ENCODE data around the gene HAGH.

The HAGH gene

GRCh38 chr16:1821861-1822611 lies 4.6 kb downstream of the HAGH start:
- peaks cover 12% of the 10 kb centered on the region for H3K4me1 Mint-ChIP-seq (ENCODE audit: low read depth)
- H3K27me3 Mint-ChIP-seq (ENCODE audit: low read depth) = no peaks in the 10 kb centered on the region
- H3K36me3 Mint-ChIP-seq (ENCODE audit: low read depth) = peaks cover 2% of the 10 kb centered on the region
- no peaks in the 10 kb centered on the region for H3K9me3 Mint-ChIP-seq
- no peak overlapping the region for H3K4me3 Mint-ChIP-seq
- H3K27ac Mint-ChIP-seq = no peak overlapping the region

- H3K27ac Mint-ChIP-seq = no peak overlapping the region
- peaks cover 2% of the 10 kb centered on the region for H3K36me3 Mint-ChIP-seq (ENCODE audit: low read depth)
- H3K4me1 Mint-ChIP-seq (ENCODE audit: low read depth) = peaks cover 12% of the 10 kb centered on the region
- H3K9me3 Mint-ChIP-seq = no peaks in the 10 kb centered on the region
- no peaks in the 10 kb centered on the region for H3K27me3 Mint-ChIP-seq (ENCODE audit: low read depth)
- no peak overlapping the region for H3K4me3 Mint-ChIP-seq
Measured at GRCh38 chr16:1820946-1821290, 5.7 kb downstream of the HAGH start.

- H3K27ac Mint-ChIP-seq = no peak overlapping the region
- no peaks in the 10 kb centered on the region for H3K9me3 Mint-ChIP-seq
- H3K4me1 Mint-ChIP-seq (ENCODE audit: low read depth) = peaks cover 8% of the 10 kb centered on the region
- H3K27me3 Mint-ChIP-seq (ENCODE audit: low read depth) = no peaks in the 10 kb centered on the region
- peaks cover 4% of the 10 kb centered on the region for H3K36me3 Mint-ChIP-seq (ENCODE audit: low read depth)
- no peak overlapping the region for H3K4me3 Mint-ChIP-seq
Measured at GRCh38 chr16:1820096-1820945, 6.3 kb downstream of the HAGH start.

- H3K4me3 Mint-ChIP-seq = no peak overlapping the region
- H3K27me3 Mint-ChIP-seq (ENCODE audit: low read depth) = no peaks in the 10 kb centered on the region
- peaks cover 5% of the 10 kb centered on the region for H3K36me3 Mint-ChIP-seq (ENCODE audit: low read depth)
- peaks cover 7% of the 10 kb centered on the region for H3K4me1 Mint-ChIP-seq (ENCODE audit: low read depth)
- H3K9me3 Mint-ChIP-seq = no peaks in the 10 kb centered on the region
- H3K27ac Mint-ChIP-seq = no peak overlapping the region
Measured at GRCh38 chr16:1819611-1820010, 7.0 kb downstream of the HAGH start.

GRCh38 chr16:1818873-1819525 lies 7.6 kb downstream of the HAGH start:
- peaks cover 4% of the 10 kb centered on the region for H3K4me1 Mint-ChIP-seq (ENCODE audit: low read depth)
- H3K9me3 Mint-ChIP-seq = no peaks in the 10 kb centered on the region
- no peak overlapping the region for H3K4me3 Mint-ChIP-seq
- no peaks in the 10 kb centered on the region for H3K27me3 Mint-ChIP-seq (ENCODE audit: low read depth)
- H3K27ac Mint-ChIP-seq = no peak overlapping the region
- peaks cover 5% of the 10 kb centered on the region for H3K36me3 Mint-ChIP-seq (ENCODE audit: low read depth)

- Mint-ChIP-seq H3K9me3 (no peaks in the 10 kb centered on the region), H3K27ac (no peak overlapping the region), H3K36me3 (ENCODE audit: low read depth) (peaks cover 8% of the 10 kb centered on the region), H3K4me3 (no peak overlapping the region), H3K4me1 (ENCODE audit: low read depth) (peaks cover 3% of the 10 kb centered on the region), H3K27me3 (ENCODE audit: low read depth) (no peaks in the 10 kb centered on the region)
Measured at GRCh38 chr16:1818204-1818872, 8.3 kb downstream of the HAGH start.

- peaks cover 11% of the 10 kb centered on the region for H3K36me3 Mint-ChIP-seq (ENCODE audit: low read depth)
- peaks cover 3% of the 10 kb centered on the region for H3K4me1 Mint-ChIP-seq (ENCODE audit: low read depth)
- no peaks in the 10 kb centered on the region for H3K9me3 Mint-ChIP-seq
- no peak overlapping the region for H3K4me3 Mint-ChIP-seq
- H3K27ac Mint-ChIP-seq = no peak overlapping the region
- no peaks in the 10 kb centered on the region for H3K27me3 Mint-ChIP-seq (ENCODE audit: low read depth)
Measured at GRCh38 chr16:1817716-1818115, 8.9 kb downstream of the HAGH start.

- H3K27me3 Mint-ChIP-seq (ENCODE audit: low read depth) = no peaks in the 10 kb centered on the region
- H3K4me3 Mint-ChIP-seq = no peak overlapping the region
- H3K36me3 Mint-ChIP-seq (ENCODE audit: low read depth) = peaks cover 11% of the 10 kb centered on the region
- peaks cover 3% of the 10 kb centered on the region for H3K4me1 Mint-ChIP-seq (ENCODE audit: low read depth)
- no peaks in the 10 kb centered on the region for H3K9me3 Mint-ChIP-seq
- no peak overlapping the region for H3K27ac Mint-ChIP-seq
Measured at GRCh38 chr16:1817276-1817589, 9.4 kb downstream of the HAGH start.

GRCh38 chr16:1816396-1817275 lies 10.0 kb downstream of the HAGH start:
- Mint-ChIP-seq H3K4me1 (ENCODE audit: low read depth) (peaks cover 3% of the 10 kb centered on the region), H3K9me3 (no peaks in the 10 kb centered on the region), H3K27me3 (ENCODE audit: low read depth) (no peaks in the 10 kb centered on the region), H3K36me3 (ENCODE audit: low read depth) (peaks cover 11% of the 10 kb centered on the region), H3K27ac (no peak overlapping the region), H3K4me3 (no peak overlapping the region)

GRCh38 chr16:1815461-1815860 lies 11.2 kb downstream of the HAGH start:
- H3K27ac Mint-ChIP-seq = no peak overlapping the region
- H3K4me3 Mint-ChIP-seq = no peak overlapping the region
- peaks cover 11% of the 10 kb centered on the region for H3K36me3 Mint-ChIP-seq (ENCODE audit: low read depth)
- H3K4me1 Mint-ChIP-seq (ENCODE audit: low read depth) = peaks cover 3% of the 10 kb centered on the region
- H3K27me3 Mint-ChIP-seq (ENCODE audit: low read depth) = no peaks in the 10 kb centered on the region
- H3K9me3 Mint-ChIP-seq = no peaks in the 10 kb centered on the region

- Mint-ChIP-seq H3K36me3 (ENCODE audit: low read depth) (peaks cover 9% of the 10 kb centered on the region), H3K4me3 (no peak overlapping the region), H3K4me1 (ENCODE audit: low read depth) (peaks cover 3% of the 10 kb centered on the region), H3K27me3 (ENCODE audit: low read depth) (no peaks in the 10 kb centered on the region), H3K27ac (no peak overlapping the region), H3K9me3 (no peaks in the 10 kb centered on the region)
Measured at GRCh38 chr16:1812732-1813163, 13.9 kb downstream of the HAGH start.

- Mint-ChIP-seq H3K36me3 (ENCODE audit: low read depth) (peaks cover 12% of the 10 kb centered on the region), H3K9me3 (no peaks in the 10 kb centered on the region), H3K27me3 (ENCODE audit: low read depth) (no peaks in the 10 kb centered on the region), H3K4me1 (ENCODE audit: low read depth) (peaks cover 3% of the 10 kb centered on the region), H3K27ac (no peak overlapping the region), H3K4me3 (no peak overlapping the region)
Measured at GRCh38 chr16:1810536-1810935, 16.1 kb downstream of the HAGH start.

- H3K36me3 Mint-ChIP-seq (ENCODE audit: low read depth) = peaks cover 9% of the 10 kb centered on the region
- H3K4me3 Mint-ChIP-seq = no peak overlapping the region
- no peaks in the 10 kb centered on the region for H3K27me3 Mint-ChIP-seq (ENCODE audit: low read depth)
- H3K4me1 Mint-ChIP-seq (ENCODE audit: low read depth) = no peaks in the 10 kb centered on the region
- no peaks in the 10 kb centered on the region for H3K9me3 Mint-ChIP-seq
- H3K27ac Mint-ChIP-seq = no peak overlapping the region
Measured at GRCh38 chr16:1810106-1810505, 16.5 kb downstream of the HAGH start.

All from T-helper 1 cell treated with Interleukin-12 subunit alpha and Interleukin-12 subunit beta and Interleukin-4 antibody, amounts not matched to agents 30 μg/mL and 1 μg/mL, for 36 hours (primary cell).